ENCODE results near the gene ZNF598. TPM values are rescaled to one million over a fixed set of nuclear protein-coding genes. Genes with fewer than 3 reads are reported as not detected.

The ZNF598 gene
- total and polyA plus RNA-seq, 2 of the 13 experiments (the other 11 are each of a cell fraction or from before 2014, with no cell fraction given), result 13.5 to 14.2 TPM

DNA sequence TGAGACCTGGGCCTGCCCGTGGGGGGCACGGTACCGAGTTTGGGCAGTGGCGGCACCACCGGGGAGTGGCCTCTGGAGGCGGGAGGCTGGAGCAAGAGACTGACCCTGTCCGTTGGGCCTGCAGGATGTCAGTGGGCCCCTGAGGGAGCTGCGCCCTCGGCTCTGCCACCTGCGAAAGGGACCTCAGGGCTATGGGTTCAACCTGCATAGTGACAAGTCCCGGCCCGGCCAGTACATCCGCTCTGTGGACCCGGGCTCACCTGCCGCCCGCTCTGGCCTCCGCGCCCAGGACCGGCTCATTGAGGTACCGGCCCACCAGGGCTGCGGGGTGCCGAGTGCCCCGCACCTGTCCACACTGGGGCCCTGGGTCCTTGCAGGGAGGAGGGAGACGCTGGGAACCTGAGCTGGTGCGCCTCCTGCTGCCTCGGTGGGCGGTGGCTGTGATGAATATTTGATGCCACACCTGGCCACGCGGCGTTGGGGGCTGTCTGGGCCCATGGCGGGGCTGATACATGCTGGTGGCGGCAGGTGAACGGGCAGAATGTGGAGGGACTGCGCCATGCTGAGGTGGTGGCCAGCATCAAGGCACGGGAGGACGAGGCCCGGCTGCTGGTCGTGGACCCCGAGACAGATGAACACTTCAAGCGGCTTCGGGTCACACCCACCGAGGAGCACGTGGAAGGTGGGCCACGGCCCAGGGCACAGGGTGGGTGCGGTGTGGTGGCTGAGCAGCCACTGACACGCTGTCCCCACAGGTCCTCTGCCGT lies 26.8 kb upstream of the ZNF598 start (continued):
- TF ChIP-seq ZBTB7B (CRISPR knock-in tag; IDR thresholded peaks at IDR 0.05), result peak; percentile 41; the same call in 1 of the 2 replicates
- peak; percentile 75; the same call in 1 of the 2 replicates for TF ChIP-seq BORCS8-MEF2B (CRISPR knock-in tag; IDR thresholded peaks at IDR 0.05)
- TF ChIP-seq ZNF350 (CRISPR knock-in tag; IDR thresholded peaks at IDR 0.05; ENCODE audit: borderline replicate concordance, low read depth), result no peak; the same call in 1 of the 2 replicates
- no peak for TF ChIP-seq SIN3A (IDR thresholded peaks at IDR 0.05; ENCODE audit: borderline replicate concordance, low read depth, low read length)
- peak; percentile 40 for TF ChIP-seq RBFOX2 (IDR thresholded peaks at IDR 0.05; ENCODE audit: low read depth, low read length)
- TF ChIP-seq, protein P1, sequence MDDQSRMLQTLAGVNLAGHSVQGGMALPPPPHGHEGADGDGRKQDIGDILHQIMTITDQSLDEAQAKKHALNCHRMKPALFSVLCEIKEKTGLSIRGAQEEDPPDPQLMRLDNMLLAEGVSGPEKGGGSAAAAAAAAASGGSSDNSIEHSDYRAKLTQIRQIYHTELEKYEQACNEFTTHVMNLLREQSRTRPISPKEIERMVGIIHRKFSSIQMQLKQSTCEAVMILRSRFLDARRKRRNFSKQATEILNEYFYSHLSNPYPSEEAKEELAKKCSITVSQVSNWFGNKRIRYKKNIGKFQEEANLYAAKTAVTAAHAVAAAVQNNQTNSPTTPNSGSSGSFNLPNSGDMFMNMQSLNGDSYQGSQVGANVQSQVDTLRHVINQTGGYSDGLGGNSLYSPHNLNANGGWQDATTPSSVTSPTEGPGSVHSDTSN (CRISPR knock-in tag; IDR thresholded peaks at IDR 0.05; ENCODE audit: borderline replicate concordance), result no peak
- TF ChIP-seq, protein P2, sequence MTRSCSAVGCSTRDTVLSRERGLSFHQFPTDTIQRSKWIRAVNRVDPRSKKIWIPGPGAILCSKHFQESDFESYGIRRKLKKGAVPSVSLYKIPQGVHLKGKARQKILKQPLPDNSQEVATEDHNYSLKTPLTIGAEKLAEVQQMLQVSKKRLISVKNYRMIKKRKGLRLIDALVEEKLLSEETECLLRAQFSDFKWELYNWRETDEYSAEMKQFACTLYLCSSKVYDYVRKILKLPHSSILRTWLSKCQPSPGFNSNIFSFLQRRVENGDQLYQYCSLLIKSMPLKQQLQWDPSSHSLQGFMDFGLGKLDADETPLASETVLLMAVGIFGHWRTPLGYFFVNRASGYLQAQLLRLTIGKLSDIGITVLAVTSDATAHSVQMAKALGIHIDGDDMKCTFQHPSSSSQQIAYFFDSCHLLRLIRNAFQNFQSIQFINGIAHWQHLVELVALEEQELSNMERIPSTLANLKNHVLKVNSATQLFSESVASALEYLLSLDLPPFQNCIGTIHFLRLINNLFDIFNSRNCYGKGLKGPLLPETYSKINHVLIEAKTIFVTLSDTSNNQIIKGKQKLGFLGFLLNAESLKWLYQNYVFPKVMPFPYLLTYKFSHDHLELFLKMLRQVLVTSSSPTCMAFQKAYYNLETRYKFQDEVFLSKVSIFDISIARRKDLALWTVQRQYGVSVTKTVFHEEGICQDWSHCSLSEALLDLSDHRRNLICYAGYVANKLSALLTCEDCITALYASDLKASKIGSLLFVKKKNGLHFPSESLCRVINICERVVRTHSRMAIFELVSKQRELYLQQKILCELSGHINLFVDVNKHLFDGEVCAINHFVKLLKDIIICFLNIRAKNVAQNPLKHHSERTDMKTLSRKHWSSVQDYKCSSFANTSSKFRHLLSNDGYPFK (CRISPR knock-in tag; IDR thresholded peaks at IDR 0.05; ENCODE audit: borderline replicate concordance), result 0 out of 2 replicates have a peak, but pooled peaks have one; percentile 0
- no peak for TF ChIP-seq PLRG1 (conservative IDR thresholded peaks at IDR 0.05)
- TF ChIP-seq, protein P3, sequence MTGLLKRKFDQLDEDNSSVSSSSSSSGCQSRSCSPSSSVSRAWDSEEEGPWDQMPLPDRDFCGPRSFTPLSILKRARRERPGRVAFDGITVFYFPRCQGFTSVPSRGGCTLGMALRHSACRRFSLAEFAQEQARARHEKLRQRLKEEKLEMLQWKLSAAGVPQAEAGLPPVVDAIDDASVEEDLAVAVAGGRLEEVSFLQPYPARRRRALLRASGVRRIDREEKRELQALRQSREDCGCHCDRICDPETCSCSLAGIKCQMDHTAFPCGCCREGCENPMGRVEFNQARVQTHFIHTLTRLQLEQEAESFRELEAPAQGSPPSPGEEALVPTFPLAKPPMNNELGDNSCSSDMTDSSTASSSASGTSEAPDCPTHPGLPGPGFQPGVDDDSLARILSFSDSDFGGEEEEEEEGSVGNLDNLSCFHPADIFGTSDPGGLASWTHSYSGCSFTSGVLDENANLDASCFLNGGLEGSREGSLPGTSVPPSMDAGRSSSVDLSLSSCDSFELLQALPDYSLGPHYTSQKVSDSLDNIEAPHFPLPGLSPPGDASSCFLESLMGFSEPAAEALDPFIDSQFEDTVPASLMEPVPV (CRISPR knock-in tag; IDR thresholded peaks at IDR 0.05), result peak; percentile 67; the same call in 1 of the 2 replicates
- no peak for TF ChIP-seq ZFP82 (CRISPR knock-in tag; IDR thresholded peaks at IDR 0.05; ENCODE audit: borderline replicate concordance)
- no peak for TF ChIP-seq SMYD3 (CRISPR knock-in tag; IDR thresholded peaks at IDR 0.05)
- no peak for TF ChIP-seq NFIC (IDR thresholded peaks at IDR 0.05; ENCODE audit: low read length)
- TF ChIP-seq, protein P4, sequence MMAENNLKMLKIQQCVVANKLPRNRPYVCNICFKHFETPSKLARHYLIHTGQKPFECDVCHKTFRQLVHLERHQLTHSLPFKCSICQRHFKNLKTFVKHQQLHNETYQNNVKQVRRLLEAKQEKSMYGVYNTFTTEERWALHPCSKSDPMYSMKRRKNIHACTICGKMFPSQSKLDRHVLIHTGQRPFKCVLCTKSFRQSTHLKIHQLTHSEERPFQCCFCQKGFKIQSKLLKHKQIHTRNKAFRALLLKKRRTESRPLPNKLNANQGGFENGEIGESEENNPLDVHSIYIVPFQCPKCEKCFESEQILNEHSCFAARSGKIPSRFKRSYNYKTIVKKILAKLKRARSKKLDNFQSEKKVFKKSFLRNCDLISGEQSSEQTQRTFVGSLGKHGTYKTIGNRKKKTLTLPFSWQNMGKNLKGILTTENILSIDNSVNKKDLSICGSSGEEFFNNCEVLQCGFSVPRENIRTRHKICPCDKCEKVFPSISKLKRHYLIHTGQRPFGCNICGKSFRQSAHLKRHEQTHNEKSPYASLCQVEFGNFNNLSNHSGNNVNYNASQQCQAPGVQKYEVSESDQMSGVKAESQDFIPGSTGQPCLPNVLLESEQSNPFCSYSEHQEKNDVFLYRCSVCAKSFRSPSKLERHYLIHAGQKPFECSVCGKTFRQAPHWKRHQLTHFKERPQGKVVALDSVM (CRISPR knock-in tag; IDR thresholded peaks at IDR 0.05), result peak; percentile 8; the same call in 1 of the 2 replicates
- no peak for TF ChIP-seq THYN1 (CRISPR knock-in tag; IDR thresholded peaks at IDR 0.05; ENCODE audit: borderline replicate concordance, low read depth)
- TF ChIP-seq, protein P5, sequence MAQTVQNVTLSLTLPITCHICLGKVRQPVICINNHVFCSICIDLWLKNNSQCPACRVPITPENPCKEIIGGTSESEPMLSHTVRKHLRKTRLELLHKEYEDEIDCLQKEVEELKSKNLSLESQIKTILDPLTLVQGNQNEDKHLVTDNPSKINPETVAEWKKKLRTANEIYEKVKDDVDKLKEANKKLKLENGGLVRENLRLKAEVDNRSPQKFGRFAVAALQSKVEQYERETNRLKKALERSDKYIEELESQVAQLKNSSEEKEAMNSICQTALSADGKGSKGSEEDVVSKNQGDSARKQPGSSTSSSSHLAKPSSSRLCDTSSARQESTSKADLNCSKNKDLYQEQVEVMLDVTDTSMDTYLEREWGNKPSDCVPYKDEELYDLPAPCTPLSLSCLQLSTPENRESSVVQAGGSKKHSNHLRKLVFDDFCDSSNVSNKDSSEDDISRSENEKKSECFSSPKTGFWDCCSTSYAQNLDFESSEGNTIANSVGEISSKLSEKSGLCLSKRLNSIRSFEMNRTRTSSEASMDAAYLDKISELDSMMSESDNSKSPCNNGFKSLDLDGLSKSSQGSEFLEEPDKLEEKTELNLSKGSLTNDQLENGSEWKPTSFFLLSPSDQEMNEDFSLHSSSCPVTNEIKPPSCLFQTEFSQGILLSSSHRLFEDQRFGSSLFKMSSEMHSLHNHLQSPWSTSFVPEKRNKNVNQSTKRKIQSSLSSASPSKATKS (CRISPR knock-in tag; IDR thresholded peaks at IDR 0.05), result no peak
- TF ChIP-seq ISL2 (CRISPR knock-in tag; IDR thresholded peaks at IDR 0.05), result no peak

Measured in HepG2 (cell line).